ENCODE measurements around the gene GREB1.

DNA sequence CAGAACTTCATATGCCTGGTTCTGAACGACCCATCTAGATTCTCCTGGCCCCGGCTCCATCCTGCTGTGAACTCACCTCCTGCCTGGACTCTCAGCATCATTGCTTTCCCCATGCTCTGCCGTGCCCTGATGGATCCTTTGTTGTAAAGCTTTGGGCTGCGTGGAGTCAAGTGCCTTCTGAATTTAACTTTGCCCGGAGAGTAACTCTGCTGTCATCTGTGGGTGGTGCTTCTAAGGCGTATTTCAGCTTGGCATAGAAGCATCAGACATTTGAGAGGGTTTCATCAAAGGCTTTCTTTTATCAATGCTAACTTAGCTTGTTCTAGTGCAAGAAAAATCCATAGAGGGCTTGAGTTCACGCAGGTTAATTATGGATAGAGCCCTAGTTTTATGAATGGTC is 8.1 kb upstream of the GREB1 start:
- TF ChIP-seq, protein P1, sequence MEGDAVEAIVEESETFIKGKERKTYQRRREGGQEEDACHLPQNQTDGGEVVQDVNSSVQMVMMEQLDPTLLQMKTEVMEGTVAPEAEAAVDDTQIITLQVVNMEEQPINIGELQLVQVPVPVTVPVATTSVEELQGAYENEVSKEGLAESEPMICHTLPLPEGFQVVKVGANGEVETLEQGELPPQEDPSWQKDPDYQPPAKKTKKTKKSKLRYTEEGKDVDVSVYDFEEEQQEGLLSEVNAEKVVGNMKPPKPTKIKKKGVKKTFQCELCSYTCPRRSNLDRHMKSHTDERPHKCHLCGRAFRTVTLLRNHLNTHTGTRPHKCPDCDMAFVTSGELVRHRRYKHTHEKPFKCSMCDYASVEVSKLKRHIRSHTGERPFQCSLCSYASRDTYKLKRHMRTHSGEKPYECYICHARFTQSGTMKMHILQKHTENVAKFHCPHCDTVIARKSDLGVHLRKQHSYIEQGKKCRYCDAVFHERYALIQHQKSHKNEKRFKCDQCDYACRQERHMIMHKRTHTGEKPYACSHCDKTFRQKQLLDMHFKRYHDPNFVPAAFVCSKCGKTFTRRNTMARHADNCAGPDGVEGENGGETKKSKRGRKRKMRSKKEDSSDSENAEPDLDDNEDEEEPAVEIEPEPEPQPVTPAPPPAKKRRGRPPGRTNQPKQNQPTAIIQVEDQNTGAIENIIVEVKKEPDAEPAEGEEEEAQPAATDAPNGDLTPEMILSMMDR (IDR thresholded peaks at IDR 0.05; ENCODE audit: low read length): no peak
- no peak for TF ChIP-seq EZH2 (IDR thresholded peaks at IDR 0.05; ENCODE audit: borderline replicate concordance, low read length)
